HEK293 (cell line): Measurements from ENCODE around the gene AP3B1.

Source experiments
- GFI1B ChIP-seq: fragments of 450-650 bp; formaldehyde crosslinking; IDR thresholded peaks from 2 replicates; pipeline ENCODE4 v1.5.1; 2016; ENCODE audit warnings: missing biosample characterization, missing genetic modification characterization
- SP7 ChIP-seq: fragments of 450-650 bp; formaldehyde crosslinking; IDR thresholded peaks from 2 replicates; pipeline ENCODE4 v1.5.1; 2016; ENCODE audit warnings: missing biosample characterization, missing genetic modification characterization
- ZEB2 ChIP-seq: fragments of 450-650 bp; formaldehyde crosslinking; IDR thresholded peaks from 2 replicates; pipeline ENCODE4 v1.5.1; 2016; ENCODE audit warnings: missing biosample characterization, missing genetic modification characterization
- ZFP41 ChIP-seq: fragments of 450-650 bp; formaldehyde crosslinking; IDR thresholded peaks from 2 replicates; pipeline ENCODE4 v1.5.1; 2016; ENCODE audit warnings: missing biosample characterization, missing genetic modification characterization, borderline replicate concordance
- ZNF121 ChIP-seq: fragments of 450-650 bp; formaldehyde crosslinking; IDR thresholded peaks from 2 replicates; pipeline ENCODE4 v1.5.1; 2016; ENCODE audit warnings: missing biosample characterization, missing genetic modification characterization
- ZNF266 ChIP-seq: fragments of 450-650 bp; formaldehyde crosslinking; IDR thresholded peaks from 2 replicates; pipeline ENCODE4 v1.5.1; 2016; ENCODE audit warnings: missing biosample characterization, missing genetic modification characterization, low read depth
- ZNF514 ChIP-seq: fragments of 450-650 bp; formaldehyde crosslinking; IDR thresholded peaks from 2 replicates; pipeline ENCODE4 v1.5.1; 2016; ENCODE audit warnings: missing biosample characterization, missing genetic modification characterization
- ZNF660 ChIP-seq: fragments of 450-650 bp; IDR thresholded peaks from 2 replicates; pipeline ENCODE4 v1.5.1; 2018; ENCODE audit warnings: missing biosample characterization, mild to moderate bottlenecking, missing genetic modification characterization
- ZNF701 ChIP-seq: fragments of 450-650 bp; formaldehyde crosslinking; IDR thresholded peaks from 2 replicates; pipeline ENCODE4 v1.5.1; 2016; ENCODE audit warnings: missing biosample characterization, missing genetic modification characterization
- TF ChIP-seq, protein P1 (sequence below): fragments of 450-650 bp; formaldehyde crosslinking; IDR thresholded peaks from 2 replicates; pipeline ENCODE4 v1.5.1; 2016; ENCODE audit warnings: missing biosample characterization, missing genetic modification characterization

DNA sequence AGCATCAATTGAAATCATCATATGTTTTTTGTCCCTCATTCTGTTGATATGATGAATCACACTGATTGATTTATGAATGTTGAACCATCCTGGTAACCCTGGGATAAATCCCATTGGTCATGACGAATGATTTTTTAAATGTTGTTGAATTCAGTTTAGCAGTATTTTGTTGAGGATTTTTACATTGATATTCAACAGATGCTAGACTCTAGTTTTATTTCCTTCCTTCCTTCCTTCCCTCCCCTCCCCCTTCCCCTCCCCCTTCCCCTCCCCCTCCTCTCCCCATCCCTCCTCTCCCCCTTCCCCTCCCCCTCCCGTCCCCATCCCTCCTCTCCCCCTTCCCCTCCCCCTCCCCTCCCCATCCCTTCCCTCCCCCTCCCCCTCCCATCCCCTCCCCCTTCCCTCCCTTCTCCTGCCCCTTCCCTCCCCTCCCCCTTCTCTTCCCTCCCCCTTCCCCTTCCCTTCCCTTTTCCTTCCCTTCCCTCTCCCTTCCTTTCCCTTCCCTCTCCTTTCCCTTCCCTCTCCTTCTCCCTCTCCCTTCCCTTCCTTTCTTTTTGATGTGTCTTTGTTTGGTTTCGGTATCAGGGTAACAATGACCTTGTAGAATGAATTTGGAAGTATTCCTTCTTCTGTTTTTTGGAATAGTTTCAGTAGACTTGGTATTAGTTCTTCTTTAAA is 142.8 kb downstream of the AP3B1 start:
- no peak for TF ChIP-seq ZNF266 (tag by site-specific recombination)
- TF ChIP-seq ZEB2 = no peak
- TF ChIP-seq ZNF514 (tag by site-specific recombination) = no peak
- TF ChIP-seq GFI1B (tag by site-specific recombination) = no peak
- TF ChIP-seq ZNF121 (tag by site-specific recombination) = no peak
- TF ChIP-seq ZFP41 (tag by site-specific recombination) = no peak
- TF ChIP-seq, protein P1, sequence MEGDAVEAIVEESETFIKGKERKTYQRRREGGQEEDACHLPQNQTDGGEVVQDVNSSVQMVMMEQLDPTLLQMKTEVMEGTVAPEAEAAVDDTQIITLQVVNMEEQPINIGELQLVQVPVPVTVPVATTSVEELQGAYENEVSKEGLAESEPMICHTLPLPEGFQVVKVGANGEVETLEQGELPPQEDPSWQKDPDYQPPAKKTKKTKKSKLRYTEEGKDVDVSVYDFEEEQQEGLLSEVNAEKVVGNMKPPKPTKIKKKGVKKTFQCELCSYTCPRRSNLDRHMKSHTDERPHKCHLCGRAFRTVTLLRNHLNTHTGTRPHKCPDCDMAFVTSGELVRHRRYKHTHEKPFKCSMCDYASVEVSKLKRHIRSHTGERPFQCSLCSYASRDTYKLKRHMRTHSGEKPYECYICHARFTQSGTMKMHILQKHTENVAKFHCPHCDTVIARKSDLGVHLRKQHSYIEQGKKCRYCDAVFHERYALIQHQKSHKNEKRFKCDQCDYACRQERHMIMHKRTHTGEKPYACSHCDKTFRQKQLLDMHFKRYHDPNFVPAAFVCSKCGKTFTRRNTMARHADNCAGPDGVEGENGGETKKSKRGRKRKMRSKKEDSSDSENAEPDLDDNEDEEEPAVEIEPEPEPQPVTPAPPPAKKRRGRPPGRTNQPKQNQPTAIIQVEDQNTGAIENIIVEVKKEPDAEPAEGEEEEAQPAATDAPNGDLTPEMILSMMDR (tag by site-specific recombination) = no peak
- no peak for TF ChIP-seq ZNF701 (tag by site-specific recombination)
- no peak for TF ChIP-seq SP7 (tag by site-specific recombination)
- no peak for TF ChIP-seq ZNF660 (tag by site-specific recombination)
